Measurements from ENCODE around the gene TNFRSF4.

Gene TNFRSF4

DNA sequence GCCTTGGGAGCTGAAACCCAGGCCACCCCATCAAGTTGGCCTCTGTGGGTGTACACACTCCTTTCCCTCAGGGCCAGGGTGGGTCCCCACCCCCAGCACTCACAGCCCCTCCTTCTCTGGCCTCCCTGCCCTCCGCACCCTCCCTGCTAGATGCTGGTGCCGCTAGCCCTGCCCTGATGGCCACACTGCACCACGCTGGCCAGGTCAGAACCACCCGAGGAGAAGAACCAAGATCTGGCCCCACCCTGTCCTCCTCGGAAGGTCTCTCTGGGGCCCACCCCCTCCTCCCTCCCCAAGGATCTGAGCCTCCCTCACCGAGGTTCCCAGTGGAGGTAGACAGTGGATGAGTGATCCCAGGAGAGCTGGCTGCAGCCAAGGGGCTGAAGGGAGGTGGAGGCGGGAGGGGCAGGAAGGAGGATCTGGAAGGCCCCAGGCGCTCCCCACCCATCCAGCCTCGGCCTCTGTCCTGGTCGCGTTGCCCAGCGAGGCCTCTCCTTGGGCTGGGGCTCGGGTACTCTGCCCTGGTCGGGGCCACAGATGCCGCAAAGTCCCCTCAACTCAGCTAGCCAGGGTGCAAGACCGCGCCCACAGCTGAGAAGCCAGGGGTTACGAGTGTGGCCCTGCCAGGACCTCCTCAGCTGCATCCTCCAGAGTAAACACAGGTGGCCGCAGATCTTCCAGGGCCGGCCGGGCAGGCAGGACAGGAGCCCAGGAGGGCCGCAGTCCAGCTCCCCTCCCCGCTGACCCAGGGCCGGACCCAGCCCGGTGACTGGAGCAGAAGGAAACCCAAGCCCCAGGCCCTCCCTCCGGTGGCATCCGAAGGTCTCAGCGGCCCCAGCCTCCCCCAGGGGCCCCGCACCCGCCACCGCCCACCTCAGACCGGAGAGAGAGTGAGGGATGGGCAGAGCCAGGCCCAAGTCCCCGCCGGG is 23.3 kb upstream of the TNFRSF4 start:
- no peak for DNase-seq (ENCODE audit: extremely low read depth, low read depth)
- no peak overlapping the region for H3K4me3 ChIP-seq (replicated peaks; ENCODE audit: low read depth, low read length)
- TF ChIP-seq, protein P1, sequence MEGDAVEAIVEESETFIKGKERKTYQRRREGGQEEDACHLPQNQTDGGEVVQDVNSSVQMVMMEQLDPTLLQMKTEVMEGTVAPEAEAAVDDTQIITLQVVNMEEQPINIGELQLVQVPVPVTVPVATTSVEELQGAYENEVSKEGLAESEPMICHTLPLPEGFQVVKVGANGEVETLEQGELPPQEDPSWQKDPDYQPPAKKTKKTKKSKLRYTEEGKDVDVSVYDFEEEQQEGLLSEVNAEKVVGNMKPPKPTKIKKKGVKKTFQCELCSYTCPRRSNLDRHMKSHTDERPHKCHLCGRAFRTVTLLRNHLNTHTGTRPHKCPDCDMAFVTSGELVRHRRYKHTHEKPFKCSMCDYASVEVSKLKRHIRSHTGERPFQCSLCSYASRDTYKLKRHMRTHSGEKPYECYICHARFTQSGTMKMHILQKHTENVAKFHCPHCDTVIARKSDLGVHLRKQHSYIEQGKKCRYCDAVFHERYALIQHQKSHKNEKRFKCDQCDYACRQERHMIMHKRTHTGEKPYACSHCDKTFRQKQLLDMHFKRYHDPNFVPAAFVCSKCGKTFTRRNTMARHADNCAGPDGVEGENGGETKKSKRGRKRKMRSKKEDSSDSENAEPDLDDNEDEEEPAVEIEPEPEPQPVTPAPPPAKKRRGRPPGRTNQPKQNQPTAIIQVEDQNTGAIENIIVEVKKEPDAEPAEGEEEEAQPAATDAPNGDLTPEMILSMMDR (IDR thresholded peaks at IDR 0.05; ENCODE audit: low read depth, low read length, missing control alignments): no peak

DNA sequence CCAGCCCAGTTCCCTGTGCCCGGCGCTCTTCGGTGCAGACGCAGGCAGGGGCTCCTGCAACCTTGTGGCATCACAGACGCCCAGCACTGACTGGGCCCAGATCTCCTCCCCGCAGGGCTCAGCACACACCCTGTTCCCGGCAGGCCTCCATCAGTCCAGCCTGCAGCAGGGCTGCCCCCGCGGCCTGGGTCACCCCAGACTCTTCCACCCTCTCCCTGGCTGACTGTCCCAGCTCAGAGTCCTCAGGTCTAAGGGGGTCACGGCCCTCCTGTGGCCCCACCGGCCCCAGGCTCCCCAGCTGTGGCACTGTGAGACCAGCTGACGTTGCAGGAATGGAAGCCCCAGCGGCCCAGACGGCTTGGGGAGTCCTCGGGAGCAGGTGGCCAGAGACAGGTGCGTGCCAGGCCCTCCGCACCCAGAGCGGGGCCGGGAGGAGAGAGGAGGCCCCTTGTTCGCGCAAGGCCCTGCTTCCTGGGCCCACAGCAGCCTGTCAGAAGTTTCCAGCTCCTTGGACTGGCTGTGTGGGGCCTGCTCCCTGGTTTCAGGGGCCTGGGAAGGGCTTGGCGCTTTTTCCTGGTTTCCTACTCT is 22.3 kb upstream of the TNFRSF4 start:
- TF ChIP-seq, protein P1 (IDR thresholded peaks at IDR 0.05; ENCODE audit: low read depth, low read length, missing control alignments): no peak
- H3K4me3 ChIP-seq (replicated peaks; ENCODE audit: low read depth, low read length): no peak overlapping the region
- no peak for DNase-seq (ENCODE audit: extremely low read depth, low read depth)

DNA sequence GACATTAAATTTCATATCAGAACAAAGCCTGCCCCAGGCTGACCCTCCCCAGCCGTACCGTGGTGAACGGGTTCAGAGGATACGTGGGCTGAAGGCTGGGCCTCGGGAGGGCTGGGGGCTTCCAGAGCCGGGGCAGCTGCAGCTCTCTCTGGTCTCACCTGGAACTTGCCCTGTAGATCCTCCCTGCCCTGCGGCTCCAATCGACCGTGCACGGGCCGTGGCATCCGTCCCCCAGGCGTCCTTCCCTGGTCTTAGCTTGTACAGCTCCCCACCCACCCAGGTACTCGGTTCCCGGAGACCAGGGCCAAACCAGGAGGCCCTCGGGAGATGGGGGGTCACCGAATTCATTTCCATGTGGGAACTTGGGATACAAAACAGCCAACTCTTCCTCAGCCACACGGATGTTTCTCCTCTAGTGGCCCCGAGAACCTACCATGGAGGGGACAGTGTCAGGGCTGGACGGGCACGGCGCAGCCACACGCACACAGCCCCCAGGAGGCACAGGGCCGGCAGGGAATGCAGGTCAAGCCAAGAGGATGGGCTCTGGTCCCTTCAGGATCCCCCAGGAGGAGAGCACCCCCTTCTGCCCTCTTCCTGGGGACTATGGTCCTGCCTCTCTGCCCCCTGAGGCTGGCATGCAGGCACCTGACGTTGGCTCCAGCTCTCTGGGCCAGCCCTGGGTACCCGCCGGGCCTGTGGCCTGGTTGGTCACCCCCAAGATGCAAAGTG is 21.2 kb upstream of the TNFRSF4 start:
- H3K4me3 ChIP-seq (replicated peaks; ENCODE audit: low read depth, low read length): no peak overlapping the region
- DNase-seq (ENCODE audit: extremely low read depth, low read depth): no peak
- TF ChIP-seq, protein P1 (IDR thresholded peaks at IDR 0.05; ENCODE audit: low read depth, low read length, missing control alignments): no peak

DNA sequence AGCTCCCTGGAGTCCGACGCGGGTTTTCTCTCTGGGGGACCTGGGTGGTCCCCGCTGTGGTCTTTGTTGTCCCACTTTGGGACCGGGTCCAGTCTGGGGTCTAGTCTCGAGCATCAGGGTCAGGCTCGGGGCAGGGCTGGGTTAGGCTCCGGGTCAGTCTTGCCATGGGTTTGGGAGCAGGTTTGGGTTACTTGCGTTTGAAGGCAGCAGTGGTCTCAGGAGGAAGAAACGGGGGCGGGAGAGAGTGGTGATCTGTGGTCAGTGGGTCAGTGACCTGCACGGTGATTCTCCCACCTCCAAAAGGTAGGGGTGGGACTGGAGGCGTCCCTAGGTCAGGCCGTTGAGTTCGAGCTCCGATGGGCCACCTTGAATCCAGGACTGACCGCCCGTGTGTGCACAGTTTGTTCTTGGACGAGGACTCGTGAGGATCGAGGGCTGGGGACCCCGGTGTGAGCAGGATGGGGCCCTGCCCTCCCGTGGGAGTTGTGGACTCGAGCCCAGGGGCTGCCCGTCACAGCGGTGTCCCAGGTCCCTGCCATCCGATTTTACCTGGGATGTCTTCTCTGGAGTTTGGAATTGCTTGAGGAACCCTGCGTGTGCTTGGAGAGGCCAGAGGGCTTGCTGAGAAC is 20.3 kb upstream of the TNFRSF4 start:
- no peak overlapping the region for H3K4me3 ChIP-seq (replicated peaks; ENCODE audit: low read depth, low read length)
- no peak for DNase-seq (ENCODE audit: extremely low read depth, low read depth)
- TF ChIP-seq, protein P1 (IDR thresholded peaks at IDR 0.05; ENCODE audit: low read depth, low read length, missing control alignments): no peak

DNA sequence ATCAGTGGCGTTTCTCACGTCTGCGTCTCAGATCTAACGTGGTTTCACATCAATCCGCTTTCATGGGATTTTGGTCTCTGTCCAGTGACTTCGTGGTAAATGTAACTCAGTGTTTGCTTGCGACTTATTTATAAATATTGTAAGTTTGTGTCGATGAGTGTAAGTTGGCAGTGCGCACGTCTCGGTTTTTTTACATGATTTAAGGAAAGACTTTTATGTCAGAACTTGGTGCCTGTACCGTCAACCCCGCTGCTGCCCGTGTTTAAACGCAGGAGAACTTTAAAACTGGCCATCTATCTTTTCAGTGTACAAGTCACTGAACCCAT is 19.6 kb upstream of the TNFRSF4 start:
- no peak for DNase-seq (ENCODE audit: extremely low read depth, low read depth)
- TF ChIP-seq, protein P1 (IDR thresholded peaks at IDR 0.05; ENCODE audit: low read depth, low read length, missing control alignments): no peak
- H3K4me3 ChIP-seq (replicated peaks; ENCODE audit: low read depth, low read length): peak overlapping the region; percentile 7; the same call in 1 of the 2 replicates

DNA sequence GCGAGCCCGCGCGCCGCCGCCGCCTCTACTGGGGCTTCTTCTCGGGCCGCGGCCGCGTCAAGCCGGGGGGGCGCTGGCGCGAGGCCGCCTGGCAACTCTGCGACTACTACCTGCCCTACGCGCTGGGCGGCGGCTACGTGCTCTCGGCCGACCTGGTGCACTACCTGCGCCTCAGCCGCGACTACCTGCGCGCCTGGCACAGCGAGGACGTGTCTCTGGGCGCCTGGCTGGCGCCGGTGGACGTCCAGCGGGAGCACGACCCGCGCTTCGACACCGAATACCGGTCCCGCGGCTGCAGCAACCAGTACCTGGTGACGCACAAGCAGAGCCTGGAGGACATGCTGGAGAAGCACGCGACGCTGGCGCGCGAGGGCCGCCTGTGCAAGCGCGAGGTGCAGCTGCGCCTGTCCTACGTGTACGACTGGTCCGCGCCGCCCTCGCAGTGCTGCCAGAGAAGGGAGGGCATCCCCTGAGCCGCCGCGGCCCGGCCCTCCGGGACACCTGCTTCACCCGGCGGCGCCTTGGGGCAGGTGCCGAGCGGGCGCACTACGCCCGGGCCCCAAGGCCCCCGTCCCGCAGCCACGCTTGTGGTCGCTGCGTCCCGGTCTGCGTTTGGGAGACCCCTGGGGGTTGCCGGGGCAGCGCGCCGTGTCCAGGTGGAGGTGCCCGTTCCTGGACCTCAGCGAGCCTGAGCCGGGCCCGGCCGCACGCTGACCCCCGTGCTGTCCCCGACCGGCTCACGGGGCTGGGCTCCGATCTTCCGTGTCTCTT is 19.0 kb upstream of the TNFRSF4 start:
- TF ChIP-seq, protein P1 (IDR thresholded peaks at IDR 0.05; ENCODE audit: low read depth, low read length, missing control alignments): no peak
- DNase-seq (ENCODE audit: extremely low read depth, low read depth): no peak
- peak overlapping the region; percentile 31 for H3K4me3 ChIP-seq (replicated peaks; ENCODE audit: low read depth, low read length)

Data from HFF-Myc (cell line).